EL (cell line): Measurements from ENCODE around the gene TNKS2.
"Not testable (repeated sequence)": the region's sequence is repeated elsewhere in the genome, so short reads cannot be mapped to it uniquely, and the experiment has no call there.

Experiments
- DNase-seq: peaks from one replicate; pipeline ENCODE4 v3.0.0-alpha.2; 2016

Gene TNKS2

DNA sequence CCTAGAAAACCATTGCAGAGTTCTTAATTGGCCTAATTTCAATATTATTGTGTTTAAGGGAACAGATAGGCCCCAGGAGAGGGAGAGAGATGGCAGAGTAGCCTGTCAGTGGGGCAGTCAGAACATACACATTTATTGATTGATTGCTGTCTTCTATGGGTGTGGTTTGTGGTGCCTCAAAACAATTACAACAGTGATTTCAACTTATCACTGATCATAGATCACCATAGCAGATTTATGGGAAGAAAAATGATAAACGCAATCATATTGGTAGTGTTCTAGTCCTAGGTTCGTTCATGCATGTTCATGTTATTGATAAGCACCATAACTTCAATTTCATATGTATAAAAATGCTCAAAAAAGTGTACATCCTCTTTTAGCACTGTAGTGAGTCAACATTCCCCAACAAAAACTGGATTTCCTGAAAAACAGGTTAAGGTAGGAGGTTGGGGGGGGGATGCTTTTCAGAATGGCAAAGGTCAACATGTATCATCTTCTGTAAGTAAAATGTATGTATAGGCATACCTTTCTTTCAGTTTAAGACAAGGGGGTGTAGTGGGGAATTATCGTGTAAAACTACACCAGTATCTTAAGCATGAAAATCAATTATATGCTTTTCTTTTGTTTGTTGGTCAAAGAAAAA is 1.1 kb upstream of the TNKS2 start:
- DNase-seq: no peak

DNA sequence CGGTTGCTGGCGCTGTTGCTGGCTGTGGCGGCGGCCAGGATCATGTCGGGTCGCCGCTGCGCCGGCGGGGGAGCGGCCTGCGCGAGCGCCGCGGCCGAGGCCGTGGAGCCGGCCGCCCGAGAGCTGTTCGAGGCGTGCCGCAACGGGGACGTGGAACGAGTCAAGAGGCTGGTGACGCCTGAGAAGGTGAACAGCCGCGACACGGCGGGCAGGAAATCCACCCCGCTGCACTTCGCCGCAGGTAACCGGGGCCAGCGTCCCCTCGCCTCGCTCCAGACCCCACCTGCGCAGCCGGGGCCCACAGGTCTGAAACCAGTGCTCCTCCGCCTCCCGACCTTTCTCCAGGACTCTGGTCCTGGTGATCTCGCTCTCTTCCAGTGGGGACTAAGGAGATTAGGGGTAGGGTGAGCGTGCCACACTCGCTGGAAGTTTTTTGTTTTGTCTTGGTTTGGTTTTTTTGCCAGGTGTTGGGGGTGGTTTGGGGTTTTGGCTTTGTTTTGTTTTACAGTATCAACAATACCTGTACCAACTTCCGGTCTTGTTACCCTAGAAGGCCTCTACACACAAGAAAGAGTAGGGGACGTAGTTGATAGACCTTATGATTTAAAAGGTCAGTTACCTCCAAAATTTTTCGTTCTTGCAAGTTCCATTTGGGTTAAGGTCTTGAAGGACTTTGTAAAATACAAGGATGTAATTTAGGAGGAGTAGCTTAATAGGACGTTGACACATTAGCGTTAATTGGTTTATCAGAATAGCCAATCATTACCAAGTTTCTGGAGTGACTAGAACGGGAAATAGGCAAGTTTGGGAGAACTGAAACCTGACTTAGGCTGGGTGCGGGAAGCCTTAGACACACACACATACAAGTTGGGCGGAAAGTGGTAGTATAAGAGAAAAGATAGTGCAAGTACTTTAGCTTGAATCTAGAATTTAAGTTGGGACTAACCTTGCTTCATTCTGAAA is 704 bp downstream of the TNKS2 start:
- peak; percentile 57 for DNase-seq

DNA sequence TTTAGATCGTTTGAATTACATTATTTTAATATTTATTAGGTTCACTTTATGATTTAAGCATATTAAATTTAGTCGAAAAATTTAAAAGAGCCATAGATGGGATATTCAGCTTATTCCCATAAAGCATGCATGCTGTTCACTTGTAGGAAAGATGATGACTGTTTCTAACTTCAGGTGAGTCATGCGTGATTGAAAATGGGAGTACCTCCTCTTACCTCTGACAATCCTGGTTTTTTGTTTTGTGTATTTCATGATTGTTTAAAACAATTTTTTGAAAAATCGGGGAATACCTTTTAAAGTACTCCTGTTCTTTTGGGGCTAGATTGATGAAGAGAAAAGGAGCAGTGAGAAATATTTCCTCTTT is 1.4 kb downstream of the TNKS2 start:
- DNase-seq: peak; percentile 17

GRCh38 chr10:91800182-91800581 is 2.0 kb downstream of the TNKS2 start:
- DNase-seq: no peak

DNA sequence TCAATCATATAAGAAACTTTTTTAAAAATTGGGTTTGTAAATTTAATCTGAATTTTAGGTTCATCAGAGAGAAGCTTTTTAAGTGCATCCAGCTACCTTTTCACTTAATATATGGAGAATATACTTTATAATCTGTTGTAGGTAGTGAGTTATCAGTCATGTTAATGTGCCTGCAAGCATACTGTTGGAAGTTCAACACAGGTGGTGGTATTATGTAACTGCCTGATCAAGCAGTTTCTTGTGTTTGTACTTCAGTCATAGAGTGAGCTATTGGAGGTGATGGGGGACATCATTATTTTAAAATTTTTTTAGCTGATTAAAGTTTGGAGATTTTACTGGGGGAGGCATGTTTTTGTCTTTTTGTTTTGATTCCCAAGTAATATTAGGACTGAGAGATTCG is 2.5 kb downstream of the TNKS2 start:
- DNase-seq: no peak

GRCh38 chr10:91803386-91804125 is 5.3 kb downstream of the TNKS2 start:
- no peak for DNase-seq

GRCh38 chr10:91804126-91804510 is 5.9 kb downstream of the TNKS2 start:
- DNase-seq: no peak

DNA sequence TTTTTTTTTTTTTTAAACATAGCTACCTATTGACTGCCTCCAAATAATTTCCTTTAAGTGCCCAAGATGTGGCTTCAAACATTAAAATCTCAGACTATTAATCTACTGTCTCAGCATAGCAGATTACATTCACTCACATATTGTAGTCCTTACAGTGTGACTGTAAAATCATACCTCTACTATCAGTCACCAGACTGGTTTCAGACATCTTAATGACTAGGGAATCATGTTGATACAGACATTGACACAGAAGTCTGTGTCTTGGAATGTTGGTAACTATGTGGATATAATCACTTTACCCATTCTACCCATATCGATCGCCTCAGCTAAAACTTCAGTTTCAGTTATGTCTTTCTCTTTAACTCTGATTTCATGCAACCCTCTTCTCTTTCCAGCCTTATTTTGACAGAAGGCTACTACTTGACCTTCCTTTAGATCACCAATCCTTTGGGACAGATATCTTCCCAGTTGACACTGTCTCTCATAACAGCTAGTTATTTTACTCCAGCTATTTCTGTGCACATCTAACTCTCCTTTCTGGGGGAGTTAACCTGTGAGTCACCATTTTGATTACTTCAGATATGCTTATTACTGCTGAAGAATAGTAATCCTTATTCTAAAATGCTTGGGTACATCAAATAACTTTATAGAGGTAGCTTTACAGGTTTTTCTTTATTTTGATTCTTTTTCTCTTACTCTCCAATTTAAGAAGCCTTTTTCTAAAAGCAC is 7.0 kb downstream of the TNKS2 start:
- DNase-seq: no peak

GRCh38 chr10:91807264-91807663 is 9.0 kb downstream of the TNKS2 start:
- not testable (repeated sequence) for DNase-seq

DNA sequence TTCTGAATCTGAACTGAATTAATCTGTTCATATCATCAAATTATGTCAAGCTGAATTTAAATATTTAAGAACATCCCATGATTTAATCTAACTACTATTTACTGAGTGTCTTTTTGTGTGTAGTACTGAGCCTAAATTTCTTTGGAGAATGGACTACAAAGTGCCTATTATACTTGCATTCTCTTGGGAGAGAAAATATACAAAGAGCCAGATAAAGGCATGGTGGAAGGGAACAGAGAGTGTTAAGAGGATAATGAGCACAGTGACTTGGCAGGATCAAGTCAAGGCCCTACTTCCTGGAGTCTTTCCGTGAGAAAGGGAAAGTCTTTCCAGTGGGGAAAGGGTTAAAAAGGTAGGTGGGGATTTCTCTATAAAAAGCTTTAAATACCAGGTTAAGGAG is 15.0 kb downstream of the TNKS2 start:
- DNase-seq: no peak

DNA sequence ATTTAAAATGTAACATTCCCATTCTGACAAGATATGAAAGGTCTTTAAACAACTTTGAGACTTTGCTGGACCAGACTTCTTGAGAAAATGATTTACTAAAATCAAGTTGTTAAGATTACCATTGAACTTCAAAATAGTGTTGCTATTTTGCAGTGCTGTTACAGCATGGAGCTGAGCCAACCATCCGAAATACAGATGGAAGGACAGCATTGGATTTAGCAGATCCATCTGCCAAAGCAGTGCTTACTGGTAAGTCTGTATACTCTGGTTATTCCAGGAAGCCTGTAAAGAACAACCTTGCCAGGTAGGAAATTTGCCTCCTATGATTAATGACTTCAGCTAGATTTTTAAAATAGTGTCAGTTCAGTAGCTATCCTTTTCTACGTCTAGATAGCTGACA is 18.8 kb downstream of the TNKS2 start:
- no peak for DNase-seq

DNA sequence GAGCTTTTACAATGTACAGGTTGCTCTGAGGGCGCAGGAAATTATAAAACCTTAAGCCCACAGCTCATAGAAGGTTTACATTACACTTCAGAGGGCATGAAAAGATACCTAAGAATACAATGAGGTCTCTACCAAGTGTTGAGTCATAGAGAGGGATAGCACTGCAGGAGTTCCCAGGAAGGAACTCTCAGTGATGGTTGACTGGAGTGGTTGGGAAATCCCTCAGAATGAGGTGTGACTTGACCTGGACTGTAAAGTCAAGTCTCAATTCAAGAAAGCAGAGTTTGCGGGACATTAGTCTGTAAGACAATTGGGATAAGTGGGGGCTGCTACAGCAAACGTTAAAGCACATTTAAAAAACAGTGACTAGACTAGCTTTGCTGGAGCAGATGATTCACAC is 21.9 kb downstream of the TNKS2 start:
- no peak for DNase-seq

DNA sequence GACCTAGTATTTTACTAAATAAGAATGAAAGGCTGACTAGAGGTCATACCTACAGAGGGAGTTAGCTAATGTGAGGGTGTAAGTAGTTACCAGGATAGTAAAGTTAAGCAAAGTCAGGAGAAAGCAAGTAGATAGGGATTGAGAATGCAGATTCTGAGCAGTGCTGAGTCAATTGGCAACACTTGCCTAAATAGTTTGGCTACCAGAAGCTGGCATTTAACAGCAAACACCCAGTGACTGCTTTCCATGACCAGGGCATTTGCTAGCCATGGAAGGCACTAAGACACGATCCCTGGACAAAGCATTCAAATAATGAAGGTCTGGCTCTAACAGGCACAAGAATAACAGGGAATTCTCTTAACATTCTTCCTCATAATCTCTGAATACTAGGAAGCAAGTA is 25.9 kb downstream of the TNKS2 start:
- DNase-seq: no peak

DNA sequence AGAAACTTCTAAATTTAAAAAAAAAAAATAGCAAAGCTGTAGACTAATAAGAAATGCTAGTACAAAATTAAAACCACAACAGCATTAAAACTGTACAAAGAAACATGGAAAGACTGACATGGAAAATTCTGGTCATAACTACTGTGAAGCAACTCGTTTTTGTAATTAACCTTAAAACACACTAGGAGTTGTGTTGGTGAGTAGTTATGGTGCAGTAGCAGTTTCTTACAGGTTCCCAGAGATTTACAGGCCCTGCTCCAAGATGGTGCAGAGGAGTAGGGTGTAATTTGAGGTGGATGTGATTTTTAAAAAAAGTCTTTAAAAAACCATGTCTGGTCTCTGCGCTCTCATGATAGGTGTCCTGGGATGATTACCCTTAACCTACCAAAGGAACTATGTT is 31.0 kb downstream of the TNKS2 start:
- DNase-seq: no peak

- DNase-seq: no peak
Observed at GRCh38 chr10:91838199-91838598, 40.0 kb downstream of the TNKS2 start.

DNA sequence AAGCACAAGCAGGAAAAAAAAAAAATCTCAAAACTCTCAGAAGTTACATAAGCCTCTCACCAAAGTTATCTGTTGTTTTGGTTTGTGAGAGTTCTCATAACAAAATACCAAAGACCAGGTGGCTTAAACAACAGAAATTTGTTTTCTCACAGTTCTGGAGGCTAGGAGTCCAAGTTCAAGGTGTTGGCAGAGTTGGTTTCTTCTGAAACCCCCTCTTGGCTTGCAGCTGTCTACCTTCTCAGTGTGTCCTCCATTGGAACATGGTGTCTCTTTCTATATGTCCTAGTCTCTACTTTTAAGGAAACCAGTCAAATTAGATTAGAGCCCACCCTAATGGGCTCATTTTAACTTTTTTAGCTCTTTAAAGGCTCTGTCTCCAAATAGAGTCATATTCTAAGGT is 44.9 kb downstream of the TNKS2 start:
- DNase-seq: no peak

DNA sequence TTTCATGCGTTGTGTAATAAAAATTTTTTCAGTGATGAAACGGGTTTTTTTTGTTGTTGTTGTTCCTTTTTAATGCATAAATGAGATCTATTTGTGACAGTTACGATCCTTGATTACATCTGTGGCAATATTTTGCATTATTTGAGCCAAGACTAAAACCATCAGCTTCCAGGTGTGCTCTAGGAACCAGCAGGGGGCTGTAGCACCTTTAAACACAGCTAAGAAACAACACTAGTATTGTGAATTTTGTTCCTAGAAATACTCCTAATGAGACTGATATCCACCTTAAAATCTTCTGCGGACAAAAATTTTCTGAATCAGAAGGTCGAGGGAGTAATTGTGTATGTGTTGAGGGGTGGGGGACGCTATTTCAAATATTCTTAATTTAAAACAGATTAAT is 58.4 kb downstream of the TNKS2 start:
- no peak for DNase-seq

DNA sequence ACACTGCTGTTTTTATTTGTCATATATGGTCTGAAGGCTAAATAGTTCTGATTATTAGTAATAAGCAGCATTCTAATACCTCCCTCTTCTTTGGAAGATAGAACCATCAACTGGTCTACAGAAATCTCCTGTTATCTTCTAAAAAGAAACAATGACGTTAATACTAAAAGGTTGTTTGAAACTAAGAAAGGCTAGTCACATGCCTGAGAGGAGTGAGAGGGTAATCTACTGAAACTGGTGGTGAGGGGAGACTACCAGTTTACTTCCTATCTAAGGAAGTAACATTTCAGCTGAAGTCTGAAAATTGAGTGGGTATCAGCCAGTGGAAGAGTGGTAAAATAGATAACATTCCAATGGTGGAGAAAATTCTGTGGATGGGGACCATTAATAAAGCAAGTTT is 62.7 kb downstream of the TNKS2 start:
- no peak for DNase-seq

GRCh38 chr10:91864099-91864498 is 65.9 kb downstream of the TNKS2 start:
- no peak for DNase-seq

DNA sequence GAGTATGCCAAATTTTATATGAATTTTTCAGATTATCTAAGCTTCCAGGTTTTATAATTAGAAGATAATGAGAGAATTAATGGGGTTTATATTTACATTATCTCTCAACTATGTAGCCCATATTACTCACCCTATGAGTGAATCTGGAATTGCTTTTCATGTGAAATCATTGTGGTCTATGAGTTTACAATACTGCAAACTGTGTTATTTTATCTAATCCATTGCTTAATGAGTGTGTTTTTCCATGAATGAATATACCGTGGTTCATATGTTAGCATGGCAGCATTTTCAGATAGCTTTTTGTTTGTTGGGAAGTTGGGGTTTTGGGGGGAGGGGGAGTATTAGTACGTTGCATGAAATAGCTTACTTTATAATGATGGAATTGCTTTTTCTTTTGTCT is 66.5 kb downstream of the TNKS2 start:
- peak; percentile 9 for DNase-seq

- no peak for DNase-seq
Observed at GRCh38 chr10:91865562-91866081, 67.4 kb downstream of the TNKS2 start.

DNA sequence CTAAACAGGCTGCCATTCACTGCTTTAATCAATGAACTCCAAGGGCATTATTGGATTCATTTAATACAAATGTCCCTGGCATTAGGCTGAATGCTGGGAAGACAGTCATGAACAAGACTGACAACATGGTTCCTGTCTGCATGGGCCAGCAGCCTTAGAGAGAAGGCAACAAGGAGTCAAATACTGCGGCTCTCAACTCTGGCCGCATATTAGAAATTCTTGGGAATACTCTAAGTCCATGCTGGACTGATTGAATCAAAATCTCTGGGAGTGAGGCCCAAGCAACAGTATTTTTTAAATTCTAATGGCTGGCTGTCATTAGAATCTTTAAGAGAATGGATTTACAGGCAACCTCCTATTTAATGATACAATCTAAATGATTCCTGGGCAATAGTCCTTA is 76.9 kb downstream of the TNKS2 start:
- DNase-seq: no peak

- no peak for DNase-seq
Observed at GRCh38 chr10:91875779-91876178, 77.6 kb downstream of the TNKS2 start.
